Effector memory CD4-positive, alpha-beta T cell (primary cell): ENCODE measurements around the gene ZNF574.

Experiments used
- DNase-seq, 3 donors: peaks; one replicate each; pipeline ENCODE4 v3.0.0-alpha.2; 2020
- H3K27ac ChIP-seq: 2 replicates; pipeline ENCODE4 v1.7.0; 2013; ENCODE audit warnings: mild to moderate bottlenecking, low read length, moderate library complexity; ENCODE audit not compliant: insufficient read depth, poor library complexity, severe bottlenecking
- H3K27me3 ChIP-seq: replicated peaks from 2 replicates; pipeline ENCODE4 v1.7.0; 2013; ENCODE audit warnings: mild to moderate bottlenecking, low read length; ENCODE audit not compliant: insufficient read depth, control insufficient read depth, poor library complexity, severe bottlenecking
- H3K36me3 ChIP-seq: 2 replicates; pipeline ENCODE4 v1.7.0; 2013; ENCODE audit warnings: mild to moderate bottlenecking, low read length, moderate library complexity; ENCODE audit not compliant: control insufficient read depth, insufficient read depth
- H3K4me1 ChIP-seq: 2 replicates; pipeline ENCODE4 v1.7.0; 2013; ENCODE audit warnings: low read length, mild to moderate bottlenecking; ENCODE audit not compliant: control insufficient read depth, insufficient read depth, poor library complexity, severe bottlenecking
- H3K4me3 ChIP-seq: 2 replicates; pipeline ENCODE4 v1.7.0; 2013; ENCODE audit warnings: low read length, low read depth, mild to moderate bottlenecking; ENCODE audit not compliant: insufficient read depth, poor library complexity, severe bottlenecking
- H3K9me3 ChIP-seq: 2 replicates; pipeline ENCODE4 v1.7.0; 2013; ENCODE audit warnings: mild to moderate bottlenecking, low read length, moderate library complexity; ENCODE audit not compliant: control insufficient read depth

Gene ZNF574

DNA sequence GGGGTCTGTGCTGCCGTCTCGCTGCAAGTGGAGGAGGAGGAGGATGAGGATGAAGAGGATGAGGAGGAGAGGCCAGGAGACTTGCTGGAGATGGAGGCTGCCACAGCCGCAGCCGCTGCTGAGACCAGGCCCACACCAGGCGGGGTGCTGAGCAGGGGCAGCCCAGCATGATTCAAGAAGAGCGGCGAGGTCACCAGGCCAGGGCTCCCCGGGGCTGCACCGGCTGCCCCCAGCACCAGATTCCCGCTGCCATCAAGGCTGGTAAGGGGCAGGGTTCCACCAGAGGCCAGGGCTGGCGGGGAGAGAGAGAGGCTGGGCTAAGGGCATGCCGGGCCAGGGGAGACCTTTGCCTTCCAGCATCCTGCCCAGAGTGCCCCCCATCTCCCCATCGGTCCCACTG lies 15.3 kb downstream of the ZNF574 start:
- H3K4me3 ChIP-seq = no peak overlapping the region
- H3K4me1 ChIP-seq = peaks cover 6% of the 10 kb centered on the region
- peak overlapping the region; percentile 24 for H3K27ac ChIP-seq
- peaks cover 28% of the 10 kb centered on the region for H3K36me3 ChIP-seq
- no peaks in the 10 kb centered on the region for H3K27me3 ChIP-seq
- H3K9me3 ChIP-seq = no peaks in the 10 kb centered on the region
- no peak for DNase-seq

DNA sequence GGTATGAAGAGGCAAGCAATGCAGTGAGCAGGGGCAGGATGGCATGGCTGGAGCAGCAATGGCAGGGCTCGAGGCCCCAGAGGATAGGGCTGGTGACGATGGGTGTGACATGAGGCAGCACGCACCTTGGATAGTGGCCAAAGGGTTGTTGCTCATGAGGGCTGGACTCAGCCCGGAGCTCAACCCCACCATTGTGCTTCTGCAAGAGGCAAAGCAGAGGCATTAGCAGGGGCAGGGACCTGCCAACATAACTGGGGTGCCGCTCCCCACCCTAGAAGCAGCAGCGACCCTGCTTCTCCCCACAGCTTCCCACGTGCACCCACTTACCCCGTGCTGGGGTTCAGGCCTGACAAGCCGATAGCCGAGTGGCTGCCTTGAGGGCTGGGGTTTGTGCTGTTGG lies 15.8 kb downstream of the ZNF574 start:
- peaks cover 32% of the 10 kb centered on the region for H3K36me3 ChIP-seq
- no peak overlapping the region for H3K4me3 ChIP-seq
- peaks cover 6% of the 10 kb centered on the region for H3K4me1 ChIP-seq
- DNase-seq = no peak
- H3K27me3 ChIP-seq = no peaks in the 10 kb centered on the region
- no peaks in the 10 kb centered on the region for H3K9me3 ChIP-seq
- peak overlapping the region; percentile 24 for H3K27ac ChIP-seq

DNA sequence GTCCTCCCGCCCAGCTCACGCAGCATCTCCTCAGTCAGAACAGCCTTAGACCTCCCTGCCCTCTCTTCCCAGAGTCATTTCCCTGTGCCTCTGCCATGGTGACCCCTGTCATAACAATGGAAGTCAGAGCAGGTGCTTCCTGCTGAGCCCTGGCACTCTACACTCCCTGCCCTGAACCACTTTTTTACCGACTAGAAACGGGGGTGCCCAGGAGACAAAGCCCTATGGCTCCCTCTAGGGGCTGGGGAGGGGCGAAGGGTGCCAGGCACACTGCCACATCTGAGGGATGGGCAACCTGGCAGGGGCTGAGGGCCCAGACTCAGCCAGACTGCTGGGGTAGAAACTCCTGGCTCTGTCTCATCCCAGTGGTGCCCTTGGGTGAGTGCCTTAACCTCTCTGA lies 16.4 kb downstream of the ZNF574 start:
- Histone ChIP-seq H3K27ac (no peak overlapping the region), H3K27me3 (no peaks in the 10 kb centered on the region), H3K36me3 (peaks cover 35% of the 10 kb centered on the region), H3K9me3 (no peaks in the 10 kb centered on the region), H3K4me3 (no peak overlapping the region), H3K4me1 (peaks cover 6% of the 10 kb centered on the region)
- no peak for DNase-seq

DNA sequence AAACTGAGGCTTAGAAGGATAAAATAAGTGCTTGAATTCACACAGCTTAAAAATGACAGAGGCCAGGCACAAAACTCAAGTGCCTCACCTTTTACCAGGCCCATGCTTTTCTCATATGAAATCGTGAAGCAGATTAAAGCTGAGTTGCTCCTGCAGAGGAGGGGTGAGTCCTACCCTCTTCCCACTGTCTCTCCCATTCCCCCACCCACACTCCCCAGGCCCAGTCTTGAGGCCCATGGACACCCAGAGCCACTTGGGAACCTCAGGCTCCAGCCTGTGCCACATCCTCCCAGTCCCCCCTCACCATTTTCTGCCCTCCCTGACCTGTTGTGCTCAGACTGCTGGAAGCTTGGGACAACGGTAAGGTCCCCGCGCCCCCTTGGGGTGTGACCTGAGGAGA lies 17.5 kb downstream of the ZNF574 start:
- no peak for DNase-seq
- H3K27me3 ChIP-seq = no peaks in the 10 kb centered on the region
- H3K36me3 ChIP-seq = peaks cover 45% of the 10 kb centered on the region
- no peak overlapping the region for H3K4me3 ChIP-seq
- no peak overlapping the region for H3K27ac ChIP-seq
- H3K4me1 ChIP-seq = peaks cover 6% of the 10 kb centered on the region
- no peaks in the 10 kb centered on the region for H3K9me3 ChIP-seq

GRCh38 chr19:42093926-42094325 lies 18.0 kb downstream of the ZNF574 start:
- DNase-seq = no peak
- Histone ChIP-seq H3K9me3 (no peaks in the 10 kb centered on the region), H3K36me3 (peaks cover 49% of the 10 kb centered on the region), H3K27me3 (no peaks in the 10 kb centered on the region), H3K4me1 (peaks cover 2% of the 10 kb centered on the region), H3K27ac (no peak overlapping the region), H3K4me3 (no peak overlapping the region)

DNA sequence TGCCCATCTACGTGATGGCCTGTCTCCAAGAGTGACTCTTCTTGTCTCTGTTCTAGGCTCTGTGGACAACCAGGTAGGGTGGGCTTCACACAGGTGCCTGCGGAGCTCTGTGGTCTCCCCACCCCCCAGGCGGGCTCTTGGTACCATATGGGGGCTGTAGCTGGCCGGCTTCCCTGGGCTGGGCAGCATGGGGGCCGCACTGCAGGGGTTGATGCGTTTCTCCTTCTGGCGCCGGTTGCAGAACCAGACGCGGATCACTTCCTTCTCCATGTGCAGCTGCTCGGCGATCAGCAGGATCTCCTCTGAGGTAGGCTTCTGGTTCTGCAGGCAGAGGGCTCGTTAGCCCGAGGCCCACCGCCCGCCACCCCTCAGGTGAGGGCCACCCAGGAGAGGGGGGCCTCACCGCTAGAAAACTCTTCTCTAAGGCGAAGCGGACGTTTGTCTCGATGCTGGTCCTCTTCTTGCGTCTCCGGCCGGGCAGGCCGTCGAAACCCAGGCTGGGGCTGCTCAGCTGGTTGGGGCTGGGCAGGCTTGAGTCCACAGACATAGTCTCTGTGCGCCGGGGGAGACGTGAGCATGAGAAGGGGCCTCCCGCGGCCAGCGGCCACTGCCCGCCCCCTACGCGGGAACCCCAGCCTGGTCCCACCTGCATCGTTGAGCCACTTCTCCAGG lies 19.3 kb downstream of the ZNF574 start:
- Histone ChIP-seq H3K36me3 (peaks cover 59% of the 10 kb centered on the region), H3K27ac (no peak overlapping the region), H3K4me1 (no peaks in the 10 kb centered on the region), H3K27me3 (no peaks in the 10 kb centered on the region), H3K9me3 (no peaks in the 10 kb centered on the region), H3K4me3 (no peak overlapping the region)
- DNase-seq = no peak

- H3K36me3 ChIP-seq = peaks cover 59% of the 10 kb centered on the region
- no peak overlapping the region for H3K27ac ChIP-seq
- DNase-seq = no peak
- no peaks in the 10 kb centered on the region for H3K27me3 ChIP-seq
- no peaks in the 10 kb centered on the region for H3K9me3 ChIP-seq
- H3K4me3 ChIP-seq = no peak overlapping the region
- no peaks in the 10 kb centered on the region for H3K4me1 ChIP-seq
Observed at GRCh38 chr19:42095814-42096230, 19.9 kb downstream of the ZNF574 start.

GRCh38 chr19:42096255-42096837 lies 20.4 kb downstream of the ZNF574 start:
- no peaks in the 10 kb centered on the region for H3K9me3 ChIP-seq
- no peak overlapping the region for H3K4me3 ChIP-seq
- no peak for DNase-seq
- no peak overlapping the region for H3K27ac ChIP-seq
- H3K36me3 ChIP-seq = peaks cover 59% of the 10 kb centered on the region
- no peaks in the 10 kb centered on the region for H3K4me1 ChIP-seq
- H3K27me3 ChIP-seq = no peaks in the 10 kb centered on the region

DNA sequence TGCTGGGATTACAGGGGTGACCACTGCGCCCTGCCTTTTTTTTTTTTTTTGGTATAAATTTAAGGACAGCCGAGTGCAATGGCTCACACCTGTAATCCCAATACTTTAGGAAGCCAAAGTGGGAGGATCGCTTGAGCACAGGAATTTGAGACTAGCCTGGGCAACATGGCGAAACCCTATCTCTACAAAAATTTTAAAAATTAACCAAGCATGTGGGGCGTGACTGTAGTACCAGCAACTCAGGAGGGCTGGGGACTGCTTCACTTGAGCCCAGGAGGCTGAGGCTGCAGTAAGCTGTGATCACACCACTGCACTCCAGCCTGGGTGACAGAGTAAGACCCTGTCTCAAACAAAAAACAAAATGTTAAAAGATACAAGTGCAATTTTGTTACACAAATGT lies 21.5 kb downstream of the ZNF574 start:
- no peak overlapping the region for H3K27ac ChIP-seq
- no peak for DNase-seq
- H3K4me1 ChIP-seq = no peaks in the 10 kb centered on the region
- H3K27me3 ChIP-seq = no peaks in the 10 kb centered on the region
- no peak overlapping the region for H3K4me3 ChIP-seq
- peaks cover 59% of the 10 kb centered on the region for H3K36me3 ChIP-seq
- no peaks in the 10 kb centered on the region for H3K9me3 ChIP-seq

DNA sequence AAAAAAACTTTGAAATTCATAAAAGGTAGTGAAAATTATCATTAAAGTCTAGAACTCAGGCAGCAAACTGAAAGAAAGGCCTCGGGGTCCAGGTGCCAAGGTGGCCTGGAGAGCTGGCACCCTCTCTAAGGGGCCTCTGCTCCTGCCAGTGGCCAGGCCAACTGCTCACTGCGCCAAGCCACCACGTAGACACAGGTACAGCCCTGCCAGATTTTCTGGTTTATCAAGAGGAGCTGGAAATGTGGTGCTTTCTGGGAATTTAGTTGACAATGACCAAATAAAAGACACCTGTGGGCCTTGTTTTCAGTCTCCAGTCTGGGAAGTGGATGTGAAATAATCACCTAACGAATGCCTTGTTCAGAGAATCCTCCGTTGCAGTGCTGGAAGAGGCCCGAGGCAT lies 22.8 kb downstream of the ZNF574 start:
- Histone ChIP-seq H3K36me3 (peaks cover 62% of the 10 kb centered on the region), H3K27me3 (no peaks in the 10 kb centered on the region), H3K27ac (no peak overlapping the region), H3K9me3 (no peaks in the 10 kb centered on the region), H3K4me3 (no peak overlapping the region), H3K4me1 (no peaks in the 10 kb centered on the region)
- DNase-seq = no peak
